ENCODE data around the gene SLC45A3.
"Not testable (repeated sequence)": the region's sequence is repeated elsewhere in the genome, so short reads cannot be mapped to it uniquely, and the experiment has no call there.

SLC45A3 gene

GRCh38 chr1:205680073-205680851, at the start of gene SLC45A3:
Gene SLC45A3 (minus strand): TSS chr1:205680509. CDS start chr1:205664656, 15,853 bp downstream.
- DNase-seq (ENCODE audit: extremely low read depth, low read depth), result no peak
- TF ChIP-seq CTCF (IDR thresholded peaks at IDR 0.05; ENCODE audit: low read depth, low read length), result no peak

GRCh38 chr1:205726619-205727125, 46.4 kb upstream of the SLC45A3 start:
- no peak for DNase-seq (ENCODE audit: extremely low read depth, low read depth)
- TF ChIP-seq CTCF (IDR thresholded peaks at IDR 0.05; ENCODE audit: low read depth, low read length), result no peak

GRCh38 chr1:205725514-205725913, 45.2 kb upstream of the SLC45A3 start:
- no peak for TF ChIP-seq CTCF (IDR thresholded peaks at IDR 0.05; ENCODE audit: low read depth, low read length)
- no peak for DNase-seq (ENCODE audit: extremely low read depth, low read depth)

- DNase-seq (ENCODE audit: extremely low read depth, low read depth), result not testable (repeated sequence)
These were observed 40.4 kb upstream of the SLC45A3 start for GRCh38 chr1:205720740-205721139.

- TF ChIP-seq CTCF (IDR thresholded peaks at IDR 0.05; ENCODE audit: low read depth, low read length), result no peak
- DNase-seq (ENCODE audit: extremely low read depth, low read depth), result no peak
These were observed 39.5 kb upstream of the SLC45A3 start for GRCh38 chr1:205719762-205720161.

- no peak for TF ChIP-seq CTCF (IDR thresholded peaks at IDR 0.05; ENCODE audit: low read depth, low read length)
- no peak for DNase-seq (ENCODE audit: extremely low read depth, low read depth)
These were observed 38.7 kb upstream of the SLC45A3 start for GRCh38 chr1:205719015-205719414.

GRCh38 chr1:205716371-205717132, 36.2 kb upstream of the SLC45A3 start:
- no peak for DNase-seq (ENCODE audit: extremely low read depth, low read depth)
- TF ChIP-seq CTCF (IDR thresholded peaks at IDR 0.05; ENCODE audit: low read depth, low read length), result no peak
